HTERT RPE-1 (cell line): Measurements from ENCODE around the gene RPL10.
"Not testable (repeated sequence)": the region's sequence is repeated elsewhere in the genome, so short reads cannot be mapped to it uniquely, and the experiment has no call there.

Experiments
- in situ Hi-C: fragments of 300-500 bp; cut with MboI; formaldehyde crosslinking; loops from 4 replicates; pipeline ENCODE4 v1.14.3; 2020; ENCODE audit warnings: low sequenced_read_pairs

RPL10 gene

GRCh38 chrX:154399527-154400368 lies 1.6 kb downstream of the RPL10 start:
- in situ Hi-C loops, result no loop called here

GRCh38 chrX:154400369-154400817 lies 2.2 kb downstream of the RPL10 start:
- in situ Hi-C loops, result not testable (repeated sequence)

DNA sequence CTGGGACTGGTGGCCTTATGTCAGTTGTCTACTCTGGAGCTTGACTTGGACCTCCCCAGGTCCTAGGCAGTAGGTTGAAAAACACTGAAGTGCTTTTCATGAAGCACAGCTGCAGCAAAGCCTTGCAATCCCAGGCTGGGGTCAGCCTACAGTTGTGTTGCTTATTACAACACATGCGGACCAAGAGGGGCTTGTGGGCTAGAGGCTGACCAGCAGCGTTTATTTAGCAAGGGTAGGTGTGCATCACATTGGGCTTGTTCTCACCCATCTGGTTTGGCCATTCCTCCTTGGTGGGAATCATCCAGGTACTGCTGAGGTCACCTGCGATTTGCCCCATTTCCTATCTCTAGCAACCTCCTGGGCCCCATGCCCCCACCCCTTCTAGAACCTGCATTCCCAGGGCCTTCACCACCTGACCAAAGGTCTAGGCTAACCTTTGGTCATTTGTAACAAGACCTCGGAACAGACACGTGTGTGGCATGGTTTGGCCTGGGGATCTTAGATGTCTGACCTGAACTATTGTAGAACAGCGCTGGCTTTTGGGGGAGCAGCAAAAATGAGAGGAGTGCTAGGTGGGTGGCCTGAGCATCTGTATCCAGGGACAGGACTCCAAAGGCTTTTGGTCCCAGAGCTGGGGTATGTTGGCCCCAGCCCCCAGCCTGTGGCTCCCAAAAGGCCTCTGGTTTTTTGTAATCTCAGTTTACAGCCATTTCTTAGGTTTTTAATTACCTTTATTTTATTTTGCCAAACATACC lies 3.0 kb downstream of the RPL10 start:
- in situ Hi-C loops, result no loop called here

DNA sequence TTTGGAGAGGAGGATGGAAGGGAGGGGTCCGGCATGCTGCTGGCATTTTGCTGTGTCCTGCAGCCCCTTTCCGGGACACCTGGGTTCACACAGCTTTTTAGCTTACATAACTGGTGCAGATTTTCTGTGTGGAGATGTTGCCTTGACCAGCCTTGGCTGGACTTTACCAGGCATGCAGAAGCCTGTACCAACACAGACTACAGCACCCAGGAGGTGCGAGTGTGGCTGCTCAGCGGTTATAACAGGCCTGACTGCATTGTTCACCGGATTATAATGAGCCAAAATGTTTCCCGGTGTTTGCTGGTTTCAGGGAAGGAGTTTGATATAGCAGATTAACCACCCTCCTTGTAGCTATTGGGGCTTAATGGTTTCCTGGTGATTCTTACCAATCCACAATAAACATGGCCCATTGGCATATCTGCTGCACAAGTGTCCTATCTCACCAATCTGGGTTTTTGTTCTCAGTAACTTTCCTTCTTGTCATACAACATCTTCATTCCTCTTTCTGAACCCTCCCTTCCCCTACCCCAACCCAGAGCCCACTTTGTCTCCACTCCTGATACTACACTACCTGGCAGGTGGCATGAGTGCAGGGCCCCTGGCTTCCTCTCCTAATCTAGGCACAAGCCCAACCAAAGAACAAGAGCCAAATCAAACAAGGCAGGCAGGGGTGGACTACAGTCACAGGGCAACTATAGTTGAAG lies 3.9 kb downstream of the RPL10 start:
- in situ Hi-C loops, result no loop called here

DNA sequence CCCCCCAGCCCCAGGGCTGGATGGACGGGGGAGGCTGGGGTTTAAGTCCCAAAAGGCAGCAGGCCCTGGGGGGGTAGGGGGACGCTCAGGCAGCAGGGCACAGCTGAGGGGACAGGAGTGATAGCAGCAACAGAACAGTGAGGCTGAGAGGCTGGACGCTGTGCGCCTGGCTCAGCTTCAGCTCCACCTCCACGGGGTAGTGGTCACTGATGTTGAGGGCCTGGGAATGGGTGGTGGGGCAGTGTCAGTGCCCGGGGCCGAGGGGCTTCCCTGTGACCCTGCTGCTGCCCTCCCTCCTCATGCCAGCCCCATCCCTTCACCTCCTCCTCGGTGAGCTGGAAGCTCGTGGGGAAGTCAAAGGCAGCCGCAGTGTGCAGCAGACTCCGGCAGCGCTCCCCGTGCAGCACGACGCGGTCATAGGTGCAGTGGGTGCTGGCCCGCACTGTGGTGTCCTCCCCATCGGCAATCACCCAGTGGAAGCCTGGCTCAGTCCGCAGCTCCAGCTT lies 4.5 kb downstream of the RPL10 start:
- in situ Hi-C loops, result no loop called here

GRCh38 chrX:154403192-154403591 lies 5.0 kb downstream of the RPL10 start:
- in situ Hi-C loops, result no loop called here

GRCh38 chrX:154403858-154404257 lies 5.7 kb downstream of the RPL10 start:
- in situ Hi-C loops, result no loop called here

DNA sequence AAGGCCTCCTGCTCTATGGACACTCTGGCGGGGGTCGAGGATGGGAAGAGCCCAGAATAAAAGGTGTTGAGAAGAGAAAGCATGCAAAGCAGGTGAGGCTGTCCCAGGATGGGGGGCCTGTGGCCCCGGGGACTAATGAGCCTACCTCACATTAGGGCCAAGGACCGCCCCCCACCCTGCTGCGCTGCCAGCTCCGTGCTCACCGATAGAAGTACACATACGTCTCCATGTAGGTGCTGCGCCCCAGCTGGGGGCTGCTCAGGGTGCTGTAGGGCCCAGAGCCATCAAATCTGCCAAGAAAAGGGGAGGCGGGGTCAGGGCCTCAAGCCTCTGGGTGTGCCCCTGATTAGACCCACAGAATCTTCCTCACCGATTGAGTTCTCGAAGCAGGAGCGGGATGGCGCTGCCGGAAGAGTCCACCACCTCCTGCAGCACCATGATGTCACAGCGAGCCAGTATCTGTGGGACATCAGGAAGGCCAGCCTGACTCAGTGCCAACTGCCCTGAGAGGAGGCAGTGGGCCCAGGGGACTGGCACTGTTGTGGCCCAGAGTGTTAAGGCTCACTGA lies 6.5 kb downstream of the RPL10 start:
- in situ Hi-C loops, result no loop called here

DNA sequence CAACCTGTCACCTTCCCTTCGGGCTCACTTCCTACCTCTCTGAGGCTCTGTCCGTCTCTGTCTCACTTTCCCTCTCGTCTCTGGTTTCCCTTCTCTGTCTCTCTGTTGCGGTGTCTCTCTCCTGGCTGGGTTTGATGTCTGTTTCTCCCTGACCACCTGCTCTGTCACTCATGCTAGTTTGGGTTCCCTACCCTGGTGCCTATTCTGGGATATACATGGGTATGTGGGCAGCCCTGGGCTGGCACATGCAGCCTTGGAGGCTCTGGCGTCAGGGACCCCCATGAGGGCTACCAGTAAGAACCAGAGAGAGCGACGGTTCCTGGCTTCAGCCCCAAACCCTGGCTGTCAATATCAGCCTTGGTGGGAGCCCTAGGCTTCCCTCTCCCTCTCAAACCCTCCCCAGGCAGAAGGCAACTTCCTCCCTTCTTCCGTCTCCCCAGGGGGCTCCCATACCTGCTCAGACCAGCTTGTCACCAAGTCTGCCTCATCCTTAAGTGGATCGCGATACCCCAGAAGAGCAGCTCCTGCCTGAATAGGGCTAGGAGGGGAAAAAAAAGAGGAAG lies 10.6 kb downstream of the RPL10 start:
- in situ Hi-C loops, result no loop called here

DNA sequence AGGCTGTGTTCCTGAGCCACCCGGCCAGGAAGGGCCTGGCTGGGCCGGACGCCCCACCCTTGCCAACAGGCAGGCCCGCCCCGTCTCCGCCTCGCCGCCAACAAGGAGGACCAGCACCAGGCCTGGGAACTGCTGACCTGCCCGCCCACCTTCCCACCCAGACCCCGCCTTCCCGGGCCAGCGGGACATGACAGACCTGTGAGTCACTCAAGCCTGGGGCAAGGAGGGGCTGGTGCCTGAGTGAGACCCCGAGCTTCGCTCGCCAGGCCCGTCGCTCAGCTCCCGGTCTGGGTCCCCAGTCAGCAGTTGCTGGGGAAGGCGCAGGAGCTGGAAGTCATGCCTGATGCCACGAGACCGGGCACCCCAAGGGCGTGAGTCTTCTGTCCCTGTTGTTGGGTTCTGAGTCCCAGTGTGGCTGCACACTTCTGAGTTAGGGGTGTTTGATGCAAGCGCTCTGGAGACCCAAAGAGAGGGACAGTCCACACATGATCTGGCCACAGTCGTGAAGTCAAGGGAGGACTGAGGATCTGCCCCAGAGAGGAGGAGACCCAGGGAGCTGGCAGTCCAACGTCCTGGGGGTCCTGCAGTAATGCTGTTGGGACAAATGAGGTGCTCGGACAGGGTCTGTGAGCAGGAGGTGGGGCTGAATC lies 11.2 kb downstream of the RPL10 start, which contains the start of gene DNASE1L1:
DNASE1L1 (minus strand) TSS at position 33 of the 650 bp plus-strand sequence. CDS start 3,686 bp downstream, outside the sequence.
- in situ Hi-C loops, result no loop called here

DNA sequence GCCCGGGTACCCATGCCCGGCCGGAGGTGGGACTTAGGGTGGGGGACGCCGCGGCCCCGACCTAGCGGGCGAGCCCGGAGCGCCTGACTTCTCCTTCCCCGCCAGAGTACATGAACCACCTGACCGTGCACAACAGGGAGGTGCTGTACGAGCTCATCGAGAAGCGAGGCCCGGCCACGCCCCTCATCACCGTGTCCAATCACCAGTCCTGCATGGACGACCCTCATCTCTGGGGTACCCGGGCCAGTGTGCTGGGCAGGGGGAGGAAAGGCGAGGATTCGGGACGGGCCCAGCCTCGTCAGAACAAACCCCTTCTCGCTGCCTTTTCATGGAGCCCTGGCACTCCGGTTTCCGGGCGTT lies 13.8 kb downstream of the RPL10 start:
- in situ Hi-C loops, result no loop called here

DNA sequence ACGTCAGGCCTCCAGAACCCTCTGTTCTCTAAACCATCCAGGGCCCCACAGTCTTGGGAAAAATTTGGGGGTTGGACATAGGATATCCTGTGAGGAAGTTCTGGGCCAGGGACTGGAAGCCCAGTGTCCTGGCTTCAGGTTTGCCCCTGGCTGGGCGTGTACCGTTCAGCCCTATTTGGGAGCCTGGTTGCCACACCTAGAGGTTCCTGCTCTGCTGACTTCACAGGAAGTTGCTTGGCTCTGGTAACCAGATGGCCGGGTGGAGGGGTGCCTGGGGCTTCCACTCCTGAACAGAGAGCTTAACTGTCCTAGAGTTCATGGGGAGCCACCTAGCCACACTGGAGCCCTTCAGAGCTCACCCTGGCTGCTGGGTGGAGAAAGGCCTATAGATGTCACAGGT lies 14.3 kb downstream of the RPL10 start:
- in situ Hi-C loops, result no loop called here

DNA sequence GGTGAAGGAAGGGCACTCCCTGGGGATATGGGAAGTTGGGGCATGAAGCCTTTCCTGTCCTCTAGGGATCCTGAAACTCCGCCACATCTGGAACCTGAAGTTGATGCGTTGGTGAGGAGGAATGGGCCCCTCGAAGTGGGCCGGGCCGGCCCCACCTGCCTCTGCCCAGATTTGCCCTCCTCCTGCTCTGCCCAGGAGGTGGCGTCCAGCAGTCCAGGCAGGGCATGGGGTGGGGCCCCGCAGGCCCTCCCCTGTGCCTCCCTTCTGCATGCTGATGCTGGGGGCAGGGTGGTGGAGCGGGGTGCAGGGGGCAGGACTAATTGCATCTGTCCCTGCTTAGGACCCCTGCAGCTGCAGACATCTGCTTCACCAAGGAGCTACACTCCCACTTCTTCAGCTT lies 15.0 kb downstream of the RPL10 start:
- in situ Hi-C loops, result no loop called here

GRCh38 chrX:154417157-154417556 lies 19.0 kb downstream of the RPL10 start:
- in situ Hi-C loops, result no loop called here

DNA sequence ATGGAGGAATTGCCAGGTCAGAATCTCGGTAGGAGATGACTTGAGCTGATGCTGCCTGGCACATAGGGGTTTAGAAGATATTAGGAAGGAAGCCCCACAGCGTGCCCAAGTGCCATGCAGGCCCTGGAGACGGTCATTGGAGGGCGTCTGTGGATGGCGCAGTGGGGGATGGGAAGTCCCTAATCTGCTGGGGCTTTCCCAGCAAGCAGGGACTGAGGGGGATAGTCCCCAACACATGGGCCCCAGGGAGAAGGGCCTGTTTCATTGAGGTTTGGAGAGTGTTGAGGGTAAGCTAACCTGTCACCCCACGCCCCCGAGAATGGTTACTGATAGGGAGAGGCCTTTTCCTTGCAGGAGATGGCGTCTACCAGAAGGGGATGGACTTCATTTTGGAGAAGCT lies 21.0 kb downstream of the RPL10 start:
- in situ Hi-C loops, result no loop called here

DNA sequence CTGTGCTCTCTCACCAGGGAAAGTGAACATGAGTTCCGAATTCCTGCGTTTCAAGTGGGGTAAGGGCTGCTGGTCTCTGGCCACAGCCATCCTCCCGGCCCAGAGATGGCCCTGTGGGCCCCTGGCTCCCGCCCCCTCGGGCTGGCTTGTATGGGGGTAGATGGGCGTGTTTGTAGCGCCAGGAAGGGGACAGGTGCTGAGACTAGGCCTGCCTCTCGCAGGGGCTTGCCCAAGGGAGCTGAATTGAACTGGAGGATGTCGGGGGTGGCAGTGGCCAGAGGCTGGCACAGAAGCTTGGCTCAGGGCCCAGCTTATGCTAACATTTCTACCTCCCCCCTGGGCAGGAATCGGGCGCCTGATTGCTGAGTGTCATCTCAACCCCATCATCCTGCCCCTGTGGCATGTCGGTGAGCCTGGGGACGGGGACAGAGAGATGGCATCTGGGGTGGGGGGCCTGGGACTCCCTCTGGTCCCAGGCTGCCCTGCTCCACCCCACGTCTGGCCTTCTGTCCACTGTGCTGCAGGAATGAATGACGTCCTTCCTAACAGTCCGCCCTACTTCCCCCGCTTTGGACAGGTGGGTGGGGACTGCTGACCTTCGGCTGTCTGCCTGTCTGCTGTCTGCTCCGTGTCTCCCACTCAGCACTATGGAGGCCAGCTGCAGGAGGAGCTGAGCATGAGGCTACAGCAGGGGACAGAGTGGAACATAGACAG lies 21.7 kb downstream of the RPL10 start:
- in situ Hi-C loops, result no loop called here

DNA sequence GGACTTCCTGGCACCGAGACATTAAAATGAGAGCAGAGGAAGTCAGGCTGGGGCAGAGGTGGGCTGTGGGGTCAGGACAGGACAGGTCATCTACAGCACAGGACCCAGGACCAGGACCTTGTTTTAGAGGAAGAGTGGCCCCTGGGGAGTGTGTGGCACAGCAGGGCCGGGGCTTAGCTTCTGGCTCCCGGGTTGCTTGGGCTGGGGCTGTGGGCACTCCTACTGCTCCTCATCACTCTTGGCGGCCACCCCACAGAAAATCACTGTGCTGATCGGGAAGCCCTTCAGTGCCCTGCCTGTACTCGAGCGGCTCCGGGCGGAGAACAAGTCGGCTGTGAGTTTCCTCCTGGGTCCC lies 22.2 kb downstream of the RPL10 start:
- in situ Hi-C loops, result no loop called here

DNA sequence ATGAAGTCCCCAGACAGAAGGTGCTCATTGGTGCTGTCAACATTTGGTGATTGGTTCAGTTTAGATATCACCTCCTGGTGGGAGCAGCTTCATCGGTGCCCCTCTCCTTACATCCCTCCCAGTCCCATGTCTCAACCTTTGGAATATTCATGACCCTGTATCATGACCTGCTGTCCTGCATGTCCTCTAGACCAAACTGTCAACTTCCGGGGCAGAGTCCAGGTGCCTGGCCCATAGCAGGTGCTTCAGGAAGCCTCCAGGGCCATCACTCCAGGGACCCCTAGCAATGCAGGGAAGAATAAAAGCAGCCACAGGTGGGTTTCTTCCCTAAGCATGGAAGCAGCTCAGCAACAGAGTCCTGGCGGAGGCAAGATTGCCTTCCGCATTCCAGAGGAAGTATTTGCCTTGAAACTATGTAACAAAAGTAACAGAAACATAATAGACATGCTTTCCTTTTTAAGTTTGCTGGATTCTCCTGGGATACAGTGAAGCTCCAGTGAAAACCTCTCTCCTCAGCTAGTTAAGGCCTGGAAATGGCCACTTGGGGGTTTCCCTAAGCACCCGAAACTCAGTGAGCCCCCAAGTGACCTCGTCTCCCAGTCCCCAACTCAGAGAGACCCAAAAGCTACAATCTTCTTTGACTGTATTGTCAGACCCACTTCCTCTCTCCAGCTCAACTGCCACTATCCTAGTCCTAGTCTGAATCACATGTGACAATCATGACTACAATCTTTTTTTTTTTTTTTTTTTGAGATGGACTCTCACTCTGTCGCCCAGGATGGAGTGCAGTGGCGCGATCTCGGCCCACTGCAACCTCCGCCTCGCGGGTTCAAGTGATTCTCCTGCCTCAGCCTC lies 29.0 kb downstream of the RPL10 start:
- in situ Hi-C loops, result no loop called here
